ENCODE data around the gene ARHGAP26.

ARHGAP26 gene

DNA sequence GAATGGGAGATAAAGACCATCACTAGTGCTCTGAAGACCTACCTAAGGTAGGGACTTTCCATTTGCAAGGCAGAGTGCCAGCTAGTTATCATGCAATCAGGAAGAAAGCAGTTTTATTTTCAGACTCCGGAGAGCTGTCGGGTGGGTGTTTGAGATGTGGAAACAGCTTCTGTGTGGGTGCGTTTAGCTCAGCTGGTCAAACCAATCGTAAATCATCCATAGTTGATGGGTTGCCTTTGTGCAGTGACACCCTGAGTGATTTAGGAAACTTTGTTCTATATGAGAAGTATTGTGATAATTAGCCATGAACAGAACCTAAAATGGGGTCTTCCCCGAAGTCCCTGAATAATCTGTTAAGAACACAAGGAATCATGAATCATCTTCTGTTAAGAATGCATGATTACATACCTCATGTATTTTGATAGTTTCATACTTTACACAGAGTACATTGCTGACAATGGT is 284.3 kb downstream of the ARHGAP26 start:
- DNase-seq: peak; percentile 43 to 55

DNA sequence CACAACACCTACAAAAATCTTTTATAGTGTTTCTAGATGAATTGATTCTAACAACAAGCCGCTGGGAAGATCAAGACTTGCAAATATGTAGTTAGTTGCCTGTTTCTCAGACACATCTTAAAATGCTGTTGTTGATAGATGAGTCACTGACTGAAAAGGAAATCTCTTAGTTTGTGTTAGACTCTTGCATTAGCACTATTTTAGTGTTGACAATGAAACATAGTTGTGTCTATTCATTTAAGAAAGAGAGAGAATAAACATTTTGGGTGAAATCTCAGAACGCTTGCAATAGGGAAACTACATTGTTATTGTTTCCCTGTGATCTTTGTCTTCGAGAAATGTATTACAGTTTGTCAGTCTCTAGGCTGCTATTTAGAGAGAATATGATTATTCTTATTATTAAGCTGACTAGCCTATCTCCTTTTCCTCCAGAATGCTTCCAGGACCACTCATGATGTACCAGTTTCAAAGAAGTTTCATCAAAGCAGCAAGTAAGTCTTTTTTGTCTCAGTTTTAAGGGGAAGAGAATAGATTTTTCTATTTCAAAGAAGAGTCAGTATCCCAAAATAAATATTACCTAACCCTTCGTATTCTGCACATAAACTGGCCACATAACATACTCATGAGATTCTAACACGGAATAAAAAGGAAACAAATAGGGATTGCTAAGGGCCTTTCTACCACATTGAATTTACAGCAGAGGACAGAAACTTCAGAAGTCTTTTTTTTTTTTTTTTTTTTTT is 285.6 kb downstream of the ARHGAP26 start:
- no peak for DNase-seq

DNA sequence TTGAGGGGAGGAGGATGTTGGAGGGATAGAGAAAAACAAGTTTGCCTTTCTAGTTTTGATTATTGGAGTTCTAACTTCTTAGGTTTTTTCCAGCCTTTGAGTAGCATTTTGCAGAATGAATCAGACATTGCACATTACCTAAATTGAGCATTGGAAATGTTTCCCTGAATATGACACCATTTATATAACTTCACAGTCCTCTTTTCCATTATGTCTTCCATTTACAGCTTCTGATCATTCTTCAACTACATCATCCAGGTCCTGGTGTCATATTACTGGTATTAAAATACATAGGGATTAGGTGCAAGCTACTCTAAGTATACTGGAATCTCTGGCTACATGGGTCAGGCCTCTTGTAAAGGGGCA is 286.1 kb downstream of the ARHGAP26 start:
- no peak for DNase-seq

DNA sequence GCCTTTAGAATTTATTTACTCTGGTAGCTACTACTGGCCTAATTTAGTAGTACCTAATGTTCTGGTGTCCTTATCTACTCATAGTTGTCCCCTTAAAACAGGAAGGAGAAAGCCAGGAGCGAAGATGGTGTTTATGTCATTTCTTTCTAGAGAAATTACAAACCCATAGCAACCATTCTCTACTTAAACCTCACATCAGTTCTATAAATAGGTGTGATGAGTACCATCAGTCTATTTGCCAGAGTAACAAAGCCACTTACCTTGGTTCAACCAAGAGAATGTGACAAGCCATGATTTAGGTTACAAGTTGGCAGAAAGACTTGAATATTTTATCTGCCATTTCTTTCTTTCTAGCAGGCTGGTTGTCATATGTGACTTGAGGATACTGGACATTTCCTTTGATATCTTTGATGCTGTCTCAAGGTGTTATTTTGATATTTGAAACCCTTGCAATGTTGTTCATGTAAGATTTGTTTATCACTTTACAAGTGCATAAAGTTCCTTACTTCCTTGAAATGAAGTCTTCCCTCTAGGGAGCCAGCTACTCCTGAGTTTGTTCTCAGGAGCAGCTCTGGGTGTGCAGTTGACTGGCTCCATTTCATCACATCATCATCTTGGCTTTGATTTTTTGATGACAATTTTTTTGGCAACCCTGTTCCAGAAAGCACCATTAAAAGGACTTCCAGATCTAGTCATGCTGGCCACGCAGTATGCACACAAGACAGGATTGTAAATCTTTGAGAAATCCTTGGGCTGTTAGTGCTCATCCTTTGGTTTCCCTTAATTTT is 286.8 kb downstream of the ARHGAP26 start:
- no peak for DNase-seq

DNA sequence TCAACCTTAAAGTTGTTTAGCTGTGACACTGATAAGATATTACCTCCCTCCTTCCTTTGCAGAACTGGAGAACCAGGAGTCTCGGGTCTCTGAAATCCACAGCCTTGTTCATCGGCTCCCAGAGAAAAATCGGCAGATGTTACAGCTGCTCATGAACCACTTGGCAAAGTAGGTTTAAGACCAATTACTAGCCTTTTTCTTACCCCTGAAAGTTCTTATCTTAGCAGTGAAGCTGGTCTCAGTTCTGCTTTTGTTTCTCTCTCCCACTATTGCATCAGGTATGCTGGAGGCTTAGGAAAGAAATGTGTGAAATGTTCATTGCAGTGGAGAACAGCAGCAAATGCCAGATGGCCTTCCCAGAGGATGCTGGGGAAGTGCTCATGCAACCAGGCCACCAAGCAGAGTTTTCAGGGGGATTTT is 287.4 kb downstream of the ARHGAP26 start:
- no peak for DNase-seq

- DNase-seq: no peak
These were observed 289.2 kb downstream of the ARHGAP26 start for GRCh38 chr5:143059355-143059754.

GRCh38 chr5:143059976-143060765 is 290.0 kb downstream of the ARHGAP26 start:
- DNase-seq: no peak

GRCh38 chr5:143061161-143061945 is 291.2 kb downstream of the ARHGAP26 start:
- no peak for DNase-seq

DNA sequence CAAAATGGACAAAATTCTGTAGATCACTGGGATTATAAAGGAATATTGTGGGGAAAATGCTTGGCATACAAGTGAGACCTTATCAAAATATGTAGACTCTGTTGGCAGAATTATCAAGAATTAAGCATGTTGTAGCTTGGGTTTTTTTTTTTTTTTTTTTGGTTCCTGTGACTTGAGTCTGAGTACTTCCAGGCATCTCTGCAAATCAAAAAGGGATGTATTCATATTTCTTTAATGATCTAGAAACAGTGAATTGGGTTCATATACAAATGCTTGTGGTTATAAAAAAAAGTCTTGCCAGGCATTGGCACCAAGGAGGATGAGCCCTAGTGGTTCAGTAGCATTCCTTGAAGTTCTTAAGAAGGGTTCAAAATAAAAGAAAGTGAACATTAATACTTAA is 292.2 kb downstream of the ARHGAP26 start:
- DNase-seq: no peak

- DNase-seq: no peak
These were observed 293.2 kb downstream of the ARHGAP26 start for GRCh38 chr5:143063175-143063970.

GRCh38 chr5:143064218-143064641 is 294.1 kb downstream of the ARHGAP26 start:
- no peak for DNase-seq

- no peak for DNase-seq
These were observed 294.5 kb downstream of the ARHGAP26 start for GRCh38 chr5:143064676-143065075.

- DNase-seq: peak in 1 of 2 experiments; percentile 32
These were observed 295.2 kb downstream of the ARHGAP26 start for GRCh38 chr5:143065185-143065965.

GRCh38 chr5:143065996-143066522 is 295.9 kb downstream of the ARHGAP26 start:
- DNase-seq: no peak

GRCh38 chr5:143066556-143067281 is 296.5 kb downstream of the ARHGAP26 start:
- peak; percentile 51 to 57 for DNase-seq

- no peak for DNase-seq
These were observed 298.5 kb downstream of the ARHGAP26 start for GRCh38 chr5:143068712-143069111.

- no peak for DNase-seq
These were observed 301.8 kb downstream of the ARHGAP26 start for GRCh38 chr5:143071927-143072326.

GRCh38 chr5:143072734-143073133 is 302.6 kb downstream of the ARHGAP26 start:
- DNase-seq: no peak

DNA sequence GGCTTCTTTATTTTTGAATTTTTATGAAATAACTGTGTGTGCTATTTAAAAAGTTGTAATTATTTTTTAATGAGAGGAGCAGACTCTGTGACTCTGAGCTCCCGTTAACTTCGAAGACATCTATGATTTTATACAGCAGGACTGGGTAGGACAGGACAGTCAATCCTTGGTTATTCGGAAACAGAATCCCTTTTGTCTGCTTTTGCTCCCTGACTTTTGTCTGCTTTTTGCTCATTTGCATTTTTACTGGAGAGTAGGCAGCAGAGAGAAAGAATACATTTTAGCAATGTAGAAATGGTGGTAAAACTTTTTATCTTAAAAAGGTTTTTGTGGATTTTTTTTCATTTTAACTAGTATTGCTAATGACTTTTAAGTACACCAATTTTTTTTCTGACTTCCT is 303.6 kb downstream of the ARHGAP26 start:
- no peak for DNase-seq

Data from activated T-cell treated with anti-CD3 and anti-CD28 coated beads, Interleukin-2, amount 50 U/mL, for 48 hours (primary cell).